GM21825 (cell line): ENCODE results near the gene AFM.
A peak's percentile ranks its signal among the peaks of the same experiment; 100 is the strongest.

Source experiments
- ATAC-seq: cut with Tn5 transposase; IDR thresholded peaks from one replicate; pipeline ENCODE4 v1.9.1; 2021; ENCODE audit warnings: mild to moderate bottlenecking, moderate library complexity; ENCODE audit not compliant: unreplicated experiment

AFM gene

DNA sequence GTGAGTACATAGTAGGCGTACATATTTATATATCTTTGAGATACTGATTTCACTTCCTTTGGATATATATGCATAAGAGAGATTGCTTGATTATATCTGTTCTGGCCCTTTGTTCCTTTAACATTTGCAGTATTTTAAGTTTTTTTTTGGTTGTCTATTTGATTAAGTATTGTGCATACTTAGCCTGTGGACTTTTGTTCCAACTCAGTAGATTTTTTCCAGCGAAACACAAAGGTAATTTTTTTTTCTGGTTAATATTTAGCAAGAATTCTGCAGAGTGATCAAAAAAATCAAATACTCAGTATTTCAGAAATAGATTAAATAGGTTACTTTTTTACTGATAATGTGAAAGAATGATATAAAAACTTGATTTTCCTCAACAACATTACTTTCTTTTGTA is at the start of gene AFM:
Gene AFM, plus strand, starts transcription at position 388 of the 400 bp plus-strand sequence. CDS start 31 bp downstream, outside the sequence.
- ATAC-seq, result no peak

DNA sequence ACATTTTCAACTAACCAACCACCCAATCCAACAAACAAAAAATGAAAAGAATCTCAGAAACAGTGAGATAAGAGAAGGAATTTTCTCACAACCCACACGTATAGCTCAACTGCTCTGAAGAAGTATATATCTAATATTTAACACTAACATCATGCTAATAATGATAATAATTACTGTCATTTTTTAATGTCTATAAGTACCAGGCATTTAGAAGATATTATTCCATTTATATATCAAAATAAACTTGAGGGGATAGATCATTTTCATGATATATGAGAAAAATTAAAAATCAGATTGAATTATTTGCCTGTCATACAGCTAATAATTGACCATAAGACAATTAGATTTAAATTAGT is 49.8 kb upstream of the AFM start:
- ATAC-seq, result no peak

DNA sequence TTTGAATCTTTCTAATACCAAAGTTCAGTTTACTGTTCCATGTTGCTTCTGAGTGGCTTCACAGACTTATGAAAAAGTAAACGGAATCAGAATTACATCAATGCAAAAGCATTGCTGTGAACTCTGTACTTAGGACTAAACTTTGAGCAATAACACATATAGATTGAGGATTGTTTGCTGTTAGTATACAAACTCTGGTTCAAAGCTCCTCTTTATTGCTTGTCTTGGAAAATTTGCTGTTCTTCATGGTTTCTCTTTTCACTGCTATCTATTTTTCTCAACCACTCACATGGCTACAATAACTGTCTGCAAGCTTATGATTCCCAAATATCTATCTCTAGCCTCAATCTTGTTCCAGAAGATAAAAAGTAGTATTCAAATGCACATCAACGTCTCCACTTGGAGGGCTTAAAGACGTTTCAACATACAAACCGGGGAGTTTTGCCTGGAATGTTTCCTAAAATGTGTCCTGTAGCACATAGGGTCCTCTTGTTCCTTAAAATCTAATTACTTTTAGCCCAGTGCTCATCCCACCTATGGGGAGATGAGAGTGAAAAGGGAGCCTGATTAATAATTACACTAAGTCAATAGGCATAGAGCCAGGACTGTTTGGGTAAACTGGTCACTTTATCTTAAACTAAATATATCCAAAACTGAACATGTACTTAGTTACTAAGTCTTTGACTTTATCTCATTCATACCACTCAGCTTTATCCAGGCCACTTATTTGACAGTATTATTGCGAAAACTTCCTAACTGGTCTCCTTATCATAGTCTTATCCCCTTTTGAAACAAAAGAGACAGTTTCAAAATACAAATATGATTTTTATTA is 49.2 kb upstream of the AFM start:
- ATAC-seq, result no peak

DNA sequence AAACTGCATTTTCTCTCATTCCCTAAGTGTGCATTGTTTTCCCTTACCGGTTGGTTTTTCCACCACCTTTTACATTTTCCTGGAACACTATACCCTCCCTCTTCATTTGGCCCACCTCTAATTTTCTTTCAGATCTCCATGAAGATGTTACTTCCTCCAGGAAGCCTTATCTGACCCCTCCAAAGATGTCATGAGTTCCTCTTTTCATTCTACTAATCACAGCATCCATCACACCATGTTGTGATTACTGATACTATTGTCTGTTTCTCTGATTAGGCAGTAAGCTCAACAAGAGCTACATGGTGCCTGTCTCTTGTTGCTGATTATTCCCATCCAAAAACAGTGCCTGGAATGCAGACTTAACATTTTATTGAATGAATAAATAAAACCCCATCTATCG is 48.4 kb upstream of the AFM start:
- ATAC-seq, result no peak

- ATAC-seq, result peak; percentile 57
Observed at GRCh38 chr4:73434311-73434710, 47.2 kb upstream of the AFM start.

- no peak for ATAC-seq
Observed at GRCh38 chr4:73435984-73436383, 45.6 kb upstream of the AFM start, which contains the start of gene AFP. AFP (plus strand) TSS chr4:73436221; CDS start chr4:73436263, 42 bp downstream.

DNA sequence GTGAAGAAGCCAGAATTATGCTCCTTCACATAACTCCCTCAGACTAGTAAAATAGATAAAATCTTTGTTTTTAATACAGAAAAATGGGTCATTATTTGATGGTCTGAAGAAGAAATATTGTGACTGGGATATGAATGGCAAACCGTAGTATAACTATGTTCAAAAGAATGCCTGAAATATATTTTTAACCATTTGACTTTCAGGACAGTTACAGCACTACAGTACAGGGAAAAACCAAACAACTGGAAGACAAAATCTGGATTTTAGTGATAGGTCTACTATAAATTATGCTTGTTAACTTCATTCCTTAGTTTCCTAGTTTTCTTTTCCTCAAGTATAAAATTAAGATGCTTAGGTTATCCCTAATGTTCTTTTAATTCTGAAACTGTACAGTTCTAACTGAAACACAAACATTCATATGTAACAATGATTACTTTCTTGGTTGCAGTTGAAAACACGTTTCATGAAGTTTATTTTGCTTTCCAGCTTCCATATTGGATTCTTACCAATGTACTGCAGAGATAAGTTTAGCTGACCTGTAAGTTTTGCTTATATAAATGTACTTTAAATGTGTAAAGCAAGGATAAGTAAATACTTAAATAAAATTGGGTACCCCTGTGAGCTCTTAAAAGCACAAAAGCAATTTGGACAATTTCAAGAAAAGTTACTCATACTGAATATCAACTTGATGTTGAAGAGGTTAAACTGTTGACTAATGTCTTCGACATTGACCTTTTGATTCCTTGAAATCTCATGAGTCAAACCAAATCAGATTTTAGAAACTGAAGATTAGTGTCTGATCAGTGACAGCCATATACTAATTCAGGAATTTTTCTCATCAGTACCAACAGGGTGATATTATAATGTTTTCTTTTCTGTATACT is 44.6 kb upstream of the AFM start:
- no peak for ATAC-seq

GRCh38 chr4:73437558-73437956 is 44.0 kb upstream of the AFM start:
- ATAC-seq, result no peak

DNA sequence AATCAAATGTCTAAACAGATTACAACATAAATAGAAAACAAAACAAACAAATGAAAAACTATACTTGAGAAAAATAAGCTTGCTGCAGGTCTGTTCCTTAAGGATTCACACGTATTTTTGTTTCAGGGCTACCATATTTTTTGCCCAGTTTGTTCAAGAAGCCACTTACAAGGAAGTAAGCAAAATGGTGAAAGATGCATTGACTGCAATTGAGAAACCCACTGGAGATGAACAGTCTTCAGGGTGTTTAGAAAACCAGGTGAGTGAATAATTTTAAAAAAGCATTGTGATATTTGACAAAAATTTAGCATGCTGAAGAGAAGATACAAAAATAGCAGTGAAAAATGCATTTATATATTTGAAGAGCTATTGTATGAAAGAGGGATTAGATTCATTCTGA is 43.5 kb upstream of the AFM start:
- ATAC-seq, result no peak

- no peak for ATAC-seq
Observed at GRCh38 chr4:73438582-73439215, 42.8 kb upstream of the AFM start.

- ATAC-seq, result no peak
Observed at GRCh38 chr4:73439445-73439844, 42.1 kb upstream of the AFM start.

GRCh38 chr4:73439991-73440390 is 41.6 kb upstream of the AFM start:
- ATAC-seq, result no peak

DNA sequence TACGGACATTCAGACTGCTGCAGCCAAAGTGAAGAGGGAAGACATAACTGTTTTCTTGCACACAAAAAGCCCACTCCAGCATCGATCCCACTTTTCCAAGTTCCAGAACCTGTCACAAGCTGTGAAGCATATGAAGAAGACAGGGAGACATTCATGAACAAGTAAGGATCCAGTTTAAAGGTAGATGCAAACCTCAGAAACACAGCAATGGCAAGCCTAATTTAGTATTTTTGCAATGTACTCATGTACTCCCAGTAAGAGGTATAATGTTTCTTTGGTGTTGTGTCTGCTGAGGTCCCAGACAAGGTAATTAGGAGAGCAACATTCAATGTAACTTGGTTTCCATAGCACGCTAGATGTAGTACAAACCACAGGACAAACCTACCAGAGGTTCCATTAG is 40.9 kb upstream of the AFM start:
- ATAC-seq, result no peak

GRCh38 chr4:73442275-73442674 is 39.3 kb upstream of the AFM start:
- no peak for ATAC-seq

GRCh38 chr4:73443224-73443623 is 38.3 kb upstream of the AFM start:
- ATAC-seq, result no peak

- no peak for ATAC-seq
Observed at GRCh38 chr4:73445383-73446335, 35.9 kb upstream of the AFM start.

GRCh38 chr4:73446336-73446938 is 35.1 kb upstream of the AFM start:
- peak; percentile 100 for ATAC-seq

- ATAC-seq, result no peak
Observed at GRCh38 chr4:73447671-73448070, 33.9 kb upstream of the AFM start.

GRCh38 chr4:73448448-73449203 is 32.9 kb upstream of the AFM start:
- no peak for ATAC-seq
